ENCODE data around the gene SCUBE3. TPM values are rescaled to one million over a fixed set of nuclear protein-coding genes. Genes with fewer than 3 reads are reported as not detected.

Gene SCUBE3
- total and polyA plus RNA-seq, 2 donors (not counting 1 experiment from before 2014, with no cell fraction given) = not detected

- WGBS (ENCODE audit: insufficient coverage) = 77% methylated on average over 7 of the region's 7 CpGs
- Histone ChIP-seq H3K36me3 (replicated peaks in 1 of 2; ENCODE audit: control extremely low read depth in 1 of 2, control insufficient read depth in 1 of 2, extremely low read depth in 1 of 2, insufficient read depth in 2 of 2, low read length in 1 of 2) (no peaks in the 10 kb centered on the region), H4K20me1 (ENCODE audit: control insufficient read depth, insufficient read depth, low read length, poor library complexity, severe bottlenecking) (no peaks in the 10 kb centered on the region), H3K27ac (ENCODE audit: low read length in 2 of 2) (no peak overlapping the region), H3K9me3 (ENCODE audit: control extremely low read depth in 1 of 3, control insufficient read depth in 2 of 3, insufficient read depth in 1 of 3, low read length in 2 of 3) (no peaks in the 10 kb centered on the region), H2AFZ (ENCODE audit: insufficient read depth, low read depth, low read length, poor library complexity, severe bottlenecking) (no peak overlapping the region), H3K9ac (ENCODE audit: low read length) (no peak overlapping the region), H3K27me3 (replicated peaks in 1 of 4; ENCODE audit: control extremely low read depth in 1 of 4, control insufficient read depth in 3 of 4, insufficient read depth in 4 of 4, low read length in 3 of 4) (peaks cover 0 to 2% (median 0%) of the 10 kb centered on the region in 4 experiments), H3K4me3 (ENCODE audit: control extremely low read depth in 1 of 5, extremely low read depth in 1 of 5, insufficient read depth in 1 of 5, low read depth in 2 of 5, low read length in 4 of 5) (no peak overlapping the region), H3K4me1 (ENCODE audit: control insufficient read depth in 2 of 2, insufficient read depth in 2 of 2, low read length in 2 of 2) (no peaks in the 10 kb centered on the region), H3K4me2 (replicated peaks; ENCODE audit: low read depth, low read length, poor library complexity, severe bottlenecking) (no peak overlapping the region), H3K79me2 (ENCODE audit: control insufficient read depth, insufficient read depth, low read length) (no peaks in the 10 kb centered on the region)
- CTCF ChIA-PET = no interaction called here
- TF ChIP-seq EZH2 (IDR thresholded peaks at IDR 0.05; ENCODE audit: borderline replicate concordance, insufficient read depth, low read depth, low read length, poor library complexity, severe bottlenecking) (no peak), CTCF (IDR thresholded peaks at IDR 0.05) (no peak)
- no peak for ATAC-seq (ENCODE audit: low read depth)
- no peaks in the 10 kb centered on the region for H3K4me1 Mint-ChIP-seq
- no peak overlapping the region for H3K27ac Mint-ChIP-seq
- H3K4me3 Mint-ChIP-seq = no peak overlapping the region
- no peak for DNase-seq
- H3K9me3 Mint-ChIP-seq (ENCODE audit: insufficient read depth) = no peaks in the 10 kb centered on the region
- peaks cover 23% of the 10 kb centered on the region for H3K27me3 Mint-ChIP-seq
- intact Hi-C loops (cut with micrococcal nuclease) = no loop called here
- POLR2A ChIA-PET = no interaction called here
Measured at GRCh38 chr6:35173427-35174087, 40.2 kb upstream of the SCUBE3 start.

- no peaks in the 10 kb centered on the region for H3K79me2 ChIP-seq (ENCODE audit: control insufficient read depth, insufficient read depth, low read length)
- intact Hi-C loops (cut with micrococcal nuclease) = no loop called here
- no peak overlapping the region for H2AFZ ChIP-seq (ENCODE audit: insufficient read depth, low read depth, low read length, poor library complexity, severe bottlenecking)
- H4K20me1 ChIP-seq (ENCODE audit: control insufficient read depth, insufficient read depth, low read length, poor library complexity, severe bottlenecking) = no peaks in the 10 kb centered on the region
- peaks cover 0 to 2% (median 0%) of the 10 kb centered on the region in 4 experiments for H3K27me3 ChIP-seq (replicated peaks in 1 of 4; ENCODE audit: control extremely low read depth in 1 of 4, control insufficient read depth in 3 of 4, insufficient read depth in 4 of 4, low read length in 3 of 4)
- H3K9me3 Mint-ChIP-seq (ENCODE audit: insufficient read depth) = no peaks in the 10 kb centered on the region
- no peak overlapping the region for H3K27ac Mint-ChIP-seq
- H3K27me3 Mint-ChIP-seq = peaks cover 23% of the 10 kb centered on the region
- no peak overlapping the region for H3K27ac ChIP-seq (ENCODE audit: low read length in 2 of 2)
- no peak overlapping the region for H3K4me3 ChIP-seq (ENCODE audit: control extremely low read depth in 1 of 5, extremely low read depth in 1 of 5, insufficient read depth in 1 of 5, low read depth in 2 of 5, low read length in 4 of 5)
- WGBS (ENCODE audit: insufficient coverage) = 87% methylated on average over 2 of the region's 2 CpGs
- ChIA-PET POLR2A (no interaction called here), CTCF (no interaction called here)
- no peak overlapping the region for H3K4me2 ChIP-seq (replicated peaks; ENCODE audit: low read depth, low read length, poor library complexity, severe bottlenecking)
- H3K4me1 Mint-ChIP-seq = no peaks in the 10 kb centered on the region
- no peak for TF ChIP-seq CTCF (IDR thresholded peaks at IDR 0.05)
- no peak for TF ChIP-seq EZH2 (IDR thresholded peaks at IDR 0.05; ENCODE audit: borderline replicate concordance, insufficient read depth, low read depth, low read length, poor library complexity, severe bottlenecking)
- no peak overlapping the region for H3K9ac ChIP-seq (ENCODE audit: low read length)
- DNase-seq (no peak), ATAC-seq (ENCODE audit: low read depth) (no peak)
- H3K4me3 Mint-ChIP-seq = no peak overlapping the region
- H3K4me1 ChIP-seq (ENCODE audit: control insufficient read depth in 2 of 2, insufficient read depth in 2 of 2, low read length in 2 of 2) = no peaks in the 10 kb centered on the region
- no peaks in the 10 kb centered on the region for H3K36me3 ChIP-seq (replicated peaks in 1 of 2; ENCODE audit: control extremely low read depth in 1 of 2, control insufficient read depth in 1 of 2, extremely low read depth in 1 of 2, insufficient read depth in 2 of 2, low read length in 1 of 2)
- H3K9me3 ChIP-seq (ENCODE audit: control extremely low read depth in 1 of 3, control insufficient read depth in 2 of 3, insufficient read depth in 1 of 3, low read length in 2 of 3) = no peaks in the 10 kb centered on the region
Measured at GRCh38 chr6:35174088-35174434, 39.7 kb upstream of the SCUBE3 start.

Data from B cell (primary cell).